ENCODE data around the gene ACVR2B.

GRCh38 chr3:38446812-38447211 is 6.9 kb upstream of the ACVR2B start:
- TF ChIP-seq CTCF (IDR thresholded peaks at IDR 0.05) (no peak), POLR2A (IDR thresholded peaks at IDR 0.05) (no peak)
